ENCODE measurements around the gene REC8.

Gene REC8

GRCh38 chr14:24228902-24229301 lies 57.0 kb downstream of the REC8 start:
- no peak overlapping the region for H3K4me3 ChIP-seq (ENCODE audit: low read depth in 1 of 2, low read length in 2 of 2)
- no peaks in the 10 kb centered on the region for H3K36me3 ChIP-seq (ENCODE audit: control insufficient read depth in 1 of 2, insufficient read depth in 2 of 2, low read length in 2 of 2)
- no peaks in the 10 kb centered on the region for H3K27me3 ChIP-seq (ENCODE audit: low read depth, low read length)
- H3K9me3 ChIP-seq (ENCODE audit: control insufficient read depth in 1 of 2, low read length in 2 of 2), result no peaks in the 10 kb centered on the region
- peaks cover 4 to 22% of the 10 kb centered on the region in 2 donors for H3K4me1 ChIP-seq (ENCODE audit: control insufficient read depth in 1 of 2, insufficient read depth in 2 of 2, low read length in 2 of 2)
- no peak overlapping the region for H3K27ac ChIP-seq (ENCODE audit: low read length)

Data from muscle layer of duodenum (tissue), 2 donors.